Rectal smooth muscle tissue (tissue), 1 donor: ENCODE results near the gene MAPRE2.

Experiments used
- H3K27ac ChIP-seq: one replicate; pipeline ENCODE4 v1.7.0; 2013; ENCODE audit warnings: low read depth, low read length, inconsistent platforms
- H3K27me3 ChIP-seq: one replicate; pipeline ENCODE4 v1.7.0; 2013; ENCODE audit warnings: low read length; ENCODE audit not compliant: control insufficient read depth, insufficient read depth
- H3K36me3 ChIP-seq: one replicate; pipeline ENCODE4 v1.7.0; 2013; ENCODE audit warnings: low read length; ENCODE audit not compliant: control insufficient read depth, insufficient read depth
- H3K4me1 ChIP-seq: one replicate; pipeline ENCODE4 v1.7.0; 2013; ENCODE audit warnings: low read length; ENCODE audit not compliant: control insufficient read depth, insufficient read depth
- H3K4me3 ChIP-seq: one replicate; pipeline ENCODE4 v1.7.0; 2013; ENCODE audit warnings: low read length
- H3K9ac ChIP-seq: one replicate; pipeline ENCODE4 v1.7.0; 2013; ENCODE audit warnings: low read length

The MAPRE2 gene

GRCh38 chr18:35040988-35041814, at the start of gene MAPRE2:
TSS of gene MAPRE2 (plus strand) at chr18:35041413. CDS start at chr18:35041540, 127 bp downstream.
- Histone ChIP-seq H3K9ac (peak within 1 kb of the TSS; percentile 58), H3K36me3 (no peaks in the 10 kb centered on the region), H3K27me3 (no peaks in the 10 kb centered on the region), H3K4me3 (peak within 1 kb of the TSS; percentile 90), H3K27ac (peak within 1 kb of the TSS; percentile 74), H3K4me1 (peaks cover 7% of the 10 kb centered on the region)

GRCh38 chr18:34991561-34991960, 49.7 kb upstream of the MAPRE2 start:
- Histone ChIP-seq H3K27me3 (no peaks in the 10 kb centered on the region), H3K36me3 (no peaks in the 10 kb centered on the region), H3K4me3 (no peak overlapping the region), H3K4me1 (no peaks in the 10 kb centered on the region), H3K27ac (no peak overlapping the region), H3K9ac (no peak overlapping the region)

- H3K4me1 ChIP-seq, result no peaks in the 10 kb centered on the region
- H3K27ac ChIP-seq, result no peak overlapping the region
- no peak overlapping the region for H3K4me3 ChIP-seq
- H3K9ac ChIP-seq, result no peak overlapping the region
- H3K27me3 ChIP-seq, result no peaks in the 10 kb centered on the region
- no peaks in the 10 kb centered on the region for H3K36me3 ChIP-seq
These were observed 47.9 kb upstream of the MAPRE2 start for GRCh38 chr18:34993289-34993688.

GRCh38 chr18:34995746-34996145, 45.5 kb upstream of the MAPRE2 start:
- no peaks in the 10 kb centered on the region for H3K4me1 ChIP-seq
- H3K27me3 ChIP-seq, result no peaks in the 10 kb centered on the region
- H3K9ac ChIP-seq, result no peak overlapping the region
- H3K27ac ChIP-seq, result no peak overlapping the region
- no peak overlapping the region for H3K4me3 ChIP-seq
- no peaks in the 10 kb centered on the region for H3K36me3 ChIP-seq

GRCh38 chr18:34998661-34999060, 42.6 kb upstream of the MAPRE2 start:
- H3K9ac ChIP-seq, result no peak overlapping the region

GRCh38 chr18:34999756-35000289, 41.4 kb upstream of the MAPRE2 start:
- Histone ChIP-seq H3K27ac (no peak overlapping the region), H3K4me3 (no peak overlapping the region), H3K27me3 (no peaks in the 10 kb centered on the region), H3K4me1 (no peaks in the 10 kb centered on the region), H3K36me3 (no peaks in the 10 kb centered on the region), H3K9ac (no peak overlapping the region)

More at GRCh38 chr18:34998661-34999060, 42.6 kb upstream of the MAPRE2 start:
- Histone ChIP-seq H3K4me3 (no peak overlapping the region), H3K27ac (no peak overlapping the region), H3K4me1 (no peaks in the 10 kb centered on the region), H3K27me3 (no peaks in the 10 kb centered on the region), H3K36me3 (no peaks in the 10 kb centered on the region)

- H3K27me3 ChIP-seq, result no peaks in the 10 kb centered on the region
- H3K4me3 ChIP-seq, result no peak overlapping the region
- no peaks in the 10 kb centered on the region for H3K36me3 ChIP-seq
- H3K4me1 ChIP-seq, result no peaks in the 10 kb centered on the region
- H3K9ac ChIP-seq, result no peak overlapping the region
- no peak overlapping the region for H3K27ac ChIP-seq
These were observed 40.8 kb upstream of the MAPRE2 start for GRCh38 chr18:35000457-35000856.

GRCh38 chr18:35002120-35002519, 39.1 kb upstream of the MAPRE2 start:
- no peaks in the 10 kb centered on the region for H3K36me3 ChIP-seq
- no peaks in the 10 kb centered on the region for H3K4me1 ChIP-seq
- no peak overlapping the region for H3K9ac ChIP-seq
- H3K27ac ChIP-seq, result no peak overlapping the region
- no peaks in the 10 kb centered on the region for H3K27me3 ChIP-seq
- no peak overlapping the region for H3K4me3 ChIP-seq

- Histone ChIP-seq H3K4me3 (no peak overlapping the region), H3K9ac (no peak overlapping the region), H3K4me1 (no peaks in the 10 kb centered on the region), H3K27ac (no peak overlapping the region), H3K36me3 (no peaks in the 10 kb centered on the region), H3K27me3 (no peaks in the 10 kb centered on the region)
These were observed 35.1 kb upstream of the MAPRE2 start for GRCh38 chr18:35005963-35006577.

- Histone ChIP-seq H3K36me3 (no peaks in the 10 kb centered on the region), H3K27ac (no peak overlapping the region), H3K27me3 (no peaks in the 10 kb centered on the region)
These were observed 31.1 kb upstream of the MAPRE2 start for GRCh38 chr18:35010156-35010555.

GRCh38 chr18:35010993-35011392, 30.2 kb upstream of the MAPRE2 start:
- no peaks in the 10 kb centered on the region for H3K36me3 ChIP-seq
- H3K4me3 ChIP-seq, result no peak overlapping the region
- H3K4me1 ChIP-seq, result no peaks in the 10 kb centered on the region
- H3K27ac ChIP-seq, result no peak overlapping the region
- H3K27me3 ChIP-seq, result no peaks in the 10 kb centered on the region
- no peak overlapping the region for H3K9ac ChIP-seq

More at GRCh38 chr18:35010156-35010555, 31.1 kb upstream of the MAPRE2 start:
- no peak overlapping the region for H3K9ac ChIP-seq
- H3K4me1 ChIP-seq, result no peaks in the 10 kb centered on the region
- no peak overlapping the region for H3K4me3 ChIP-seq

- Histone ChIP-seq H3K4me1 (no peaks in the 10 kb centered on the region), H3K27ac (no peak overlapping the region), H3K27me3 (no peaks in the 10 kb centered on the region), H3K9ac (no peak overlapping the region), H3K36me3 (no peaks in the 10 kb centered on the region), H3K4me3 (no peak overlapping the region)
These were observed 21.3 kb upstream of the MAPRE2 start for GRCh38 chr18:35019933-35020332.
